ENCODE results near the gene ZNF304. TPM values are rescaled to one million over a fixed set of nuclear protein-coding genes. Genes with fewer than 3 reads are reported as not detected.

Gene ZNF304
- total and polyA plus RNA-seq, 2 of the 13 experiments (the other 11 are each of a cell fraction or from before 2014, with no cell fraction given): 3.4 to 8.0 TPM

DNA sequence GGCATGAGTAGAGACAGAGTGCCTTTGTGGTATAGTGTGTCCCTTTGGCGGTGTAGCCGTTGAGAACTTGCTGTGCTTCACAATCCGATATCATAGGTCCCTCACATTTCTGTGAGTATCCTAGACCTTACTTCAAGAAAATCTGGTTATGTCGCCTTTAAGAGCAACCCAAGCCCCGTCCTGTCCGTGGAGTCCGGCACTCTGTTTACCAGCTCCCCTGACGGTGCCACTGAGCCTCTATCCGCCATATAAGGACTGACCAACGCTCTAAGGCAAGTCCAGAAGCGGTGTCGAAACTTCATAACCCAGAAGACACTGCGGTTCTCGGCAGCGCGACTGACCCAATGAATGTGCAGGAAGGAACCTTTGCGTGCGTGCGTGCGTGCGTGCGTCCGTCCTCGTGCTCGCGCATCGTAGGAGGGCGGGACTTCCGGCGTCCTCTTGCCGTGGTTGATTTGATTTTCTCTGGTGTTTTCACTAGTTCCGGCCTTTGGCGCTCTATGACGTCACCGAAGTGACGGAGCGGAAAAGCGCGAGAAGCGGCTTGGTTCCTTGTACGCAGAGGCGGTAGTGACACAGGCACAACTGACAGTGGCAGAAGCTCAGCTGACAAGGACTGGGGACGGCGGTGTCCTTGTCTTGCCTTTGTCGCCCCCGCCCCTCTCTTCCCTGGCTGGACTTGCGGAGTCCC is 12.1 kb downstream of the ZNF304 start, which contains the start of the genes TRAPPC2B and ZNF547 (continued):
- TF ChIP-seq ARNTL (CRISPR knock-in tag; IDR thresholded peaks at IDR 0.05) (peak; percentile 37; the same call in 1 of the 2 replicates), ZNF17 (CRISPR knock-in tag; IDR thresholded peaks at IDR 0.05) (no peak), ZNF503 (CRISPR knock-in tag; IDR thresholded peaks at IDR 0.05) (no peak), ZNF768 (CRISPR knock-in tag; IDR thresholded peaks at IDR 0.05) (no peak), SRSF9 (IDR thresholded peaks at IDR 0.05; ENCODE audit: borderline replicate concordance, insufficient read depth, low read depth, low read length, poor library complexity, severe bottlenecking) (no peak), MAF1 (CRISPR knock-in tag; IDR thresholded peaks at IDR 0.05; ENCODE audit: borderline replicate concordance) (no peak), CEBPG (CRISPR knock-in tag; IDR thresholded peaks at IDR 0.05) (peak; percentile 79), ZNF124 (CRISPR knock-in tag; IDR thresholded peaks at IDR 0.05) (0 out of 2 replicates have a peak, but pooled peaks have one; percentile 50), ERF (CRISPR knock-in tag; IDR thresholded peaks at IDR 0.05) (peak; percentile 64; the same call in 1 of the 2 replicates), ZNF563 (CRISPR knock-in tag; IDR thresholded peaks at IDR 0.05) (no peak), IRF2 (CRISPR knock-in tag; IDR thresholded peaks at IDR 0.05) (peak; percentile 83), TOPORS (CRISPR knock-in tag; IDR thresholded peaks at IDR 0.05) (no peak), NFKB2 (CRISPR knock-in tag; IDR thresholded peaks at IDR 0.05; ENCODE audit: borderline replicate concordance) (no peak; the same call in 1 of the 2 replicates), ZNF329 (CRISPR knock-in tag; IDR thresholded peaks at IDR 0.05; ENCODE audit: low read depth) (no peak), ZNF567 (CRISPR knock-in tag; IDR thresholded peaks at IDR 0.05; ENCODE audit: borderline replicate concordance) (no peak), ZBTB42 (CRISPR knock-in tag; IDR thresholded peaks at IDR 0.05) (0 out of 2 replicates have a peak, but pooled peaks have one; percentile 46), FOXK2 (IDR thresholded peaks at IDR 0.05) (no peak), ZFP37 (CRISPR knock-in tag; IDR thresholded peaks at IDR 0.05; ENCODE audit: borderline replicate concordance) (no peak), HNRNPL (IDR thresholded peaks at IDR 0.05; ENCODE audit: low read depth, low read length) (no peak), ZNF251 (CRISPR knock-in tag; IDR thresholded peaks at IDR 0.05) (no peak), HINFP (CRISPR knock-in tag; IDR thresholded peaks at IDR 0.05; ENCODE audit: low read depth) (no peak), ZNF781 (CRISPR knock-in tag; IDR thresholded peaks at IDR 0.05; ENCODE audit: borderline replicate concordance, not compliant biosample characterization) (peak; percentile 32), ZEB1 (IDR thresholded peaks at IDR 0.05; ENCODE audit: insufficient replicate concordance, low read depth) (no peak), ZNF773 (CRISPR knock-in tag; IDR thresholded peaks at IDR 0.05; ENCODE audit: borderline replicate concordance) (no peak), HCFC1 (IDR thresholded peaks at IDR 0.05; ENCODE audit: low read depth, low read length) (peak; percentile 83)
- TF ChIP-seq, protein P1, sequence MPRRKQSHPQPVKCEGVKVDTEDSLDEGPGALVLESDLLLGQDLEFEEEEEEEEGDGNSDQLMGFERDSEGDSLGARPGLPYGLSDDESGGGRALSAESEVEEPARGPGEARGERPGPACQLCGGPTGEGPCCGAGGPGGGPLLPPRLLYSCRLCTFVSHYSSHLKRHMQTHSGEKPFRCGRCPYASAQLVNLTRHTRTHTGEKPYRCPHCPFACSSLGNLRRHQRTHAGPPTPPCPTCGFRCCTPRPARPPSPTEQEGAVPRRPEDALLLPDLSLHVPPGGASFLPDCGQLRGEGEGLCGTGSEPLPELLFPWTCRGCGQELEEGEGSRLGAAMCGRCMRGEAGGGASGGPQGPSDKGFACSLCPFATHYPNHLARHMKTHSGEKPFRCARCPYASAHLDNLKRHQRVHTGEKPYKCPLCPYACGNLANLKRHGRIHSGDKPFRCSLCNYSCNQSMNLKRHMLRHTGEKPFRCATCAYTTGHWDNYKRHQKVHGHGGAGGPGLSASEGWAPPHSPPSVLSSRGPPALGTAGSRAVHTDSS (CRISPR knock-in tag; conservative IDR thresholded peaks at IDR 0.05): no peak

All from HepG2 (cell line).